OCI-M2 (cell line): ENCODE measurements around the gene GNG12.

Experiments used
- DNase-seq: peaks from one replicate; lab custom pipeline; 2025; ENCODE audit not compliant: unreplicated experiment; lab: John Stamatoyannopoulos, UW

GNG12 gene

DNA sequence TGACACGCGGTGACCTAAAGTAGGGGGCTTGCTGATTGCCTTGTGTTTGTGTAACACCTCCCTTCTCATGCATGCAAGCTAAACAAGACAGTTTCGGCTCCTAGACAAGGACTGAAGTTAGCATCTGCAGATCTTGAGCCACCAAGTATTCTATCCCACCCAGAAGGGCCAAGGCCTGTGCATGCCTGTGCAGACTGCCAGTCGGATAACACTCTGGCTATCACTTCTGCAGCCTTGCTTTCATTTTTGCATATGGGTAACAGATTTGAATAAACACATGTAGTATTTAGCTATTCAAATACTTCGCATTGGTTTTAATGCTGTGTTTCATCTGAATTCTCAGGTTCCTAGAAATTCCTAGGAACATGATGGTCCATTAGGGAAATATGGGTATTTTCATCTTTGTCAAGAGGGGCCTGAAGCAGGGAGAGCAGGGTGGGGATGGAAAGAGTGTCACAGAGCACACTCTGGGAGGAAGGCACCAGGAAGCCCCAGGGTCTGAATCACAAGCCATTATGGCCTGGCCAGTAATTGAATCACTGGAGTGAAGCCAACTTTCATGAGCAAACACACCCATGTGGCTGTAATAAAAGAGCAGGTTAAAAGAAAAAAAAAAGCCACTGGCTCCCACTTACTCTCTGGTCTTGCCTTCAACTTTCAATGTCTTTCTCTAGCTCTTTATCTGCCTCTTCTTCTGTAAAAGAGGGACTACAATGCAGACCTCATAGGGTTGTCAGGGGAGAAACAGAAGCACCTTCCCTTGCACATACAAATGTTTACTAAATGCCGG lies 120.0 kb downstream of the GNG12 start:
- no peak for DNase-seq

DNA sequence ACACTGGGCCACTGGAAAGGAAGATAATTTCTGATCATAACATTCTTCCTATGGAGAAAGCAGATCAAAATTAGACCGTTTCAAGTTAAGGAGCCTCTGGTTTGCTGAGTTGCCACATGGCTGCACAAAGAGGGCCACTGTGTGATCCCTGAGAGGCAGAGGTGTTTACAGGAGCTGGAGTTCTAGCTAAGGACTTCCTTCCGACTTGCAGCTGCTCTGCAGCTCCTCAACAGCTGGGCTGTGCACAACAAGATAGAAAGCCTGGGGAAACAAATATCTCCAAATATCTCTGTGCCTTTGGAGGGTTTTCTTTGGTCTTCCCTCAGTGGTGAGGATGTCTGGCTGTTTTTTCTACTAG lies 121.4 kb downstream of the GNG12 start:
- no peak for DNase-seq

DNA sequence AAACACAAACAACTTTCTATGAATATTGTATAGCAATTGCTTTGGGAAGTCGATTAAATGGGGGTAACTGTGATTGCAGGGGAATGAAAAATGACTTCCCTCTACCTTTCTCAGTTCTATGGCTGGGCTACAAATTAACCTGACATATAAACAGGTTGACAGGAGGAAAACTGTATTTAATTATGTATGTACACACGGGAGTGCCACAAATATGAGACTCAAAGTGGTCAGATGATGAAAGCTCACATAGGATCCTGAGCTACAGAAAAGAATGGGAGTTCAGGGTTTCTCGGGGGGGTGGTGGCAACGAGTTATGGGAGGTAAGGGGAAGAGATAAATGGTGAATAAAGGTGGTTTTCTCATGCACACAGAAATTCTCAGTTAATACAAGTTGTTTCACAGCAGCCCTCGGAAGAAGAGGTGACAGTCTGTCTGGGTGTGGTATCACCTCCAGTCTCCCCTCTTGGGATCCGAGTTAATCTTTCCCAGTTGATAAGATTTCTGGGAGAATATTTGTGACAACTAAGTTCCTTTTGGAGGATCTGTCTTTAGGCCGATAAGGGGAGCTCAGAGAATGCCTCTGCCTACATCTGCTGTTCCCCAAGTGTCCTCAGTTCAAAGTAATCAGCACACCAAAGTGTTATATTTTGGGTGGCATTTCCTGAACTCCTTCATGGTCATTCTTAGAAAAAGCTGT lies 122.0 kb downstream of the GNG12 start:
- no peak for DNase-seq

DNA sequence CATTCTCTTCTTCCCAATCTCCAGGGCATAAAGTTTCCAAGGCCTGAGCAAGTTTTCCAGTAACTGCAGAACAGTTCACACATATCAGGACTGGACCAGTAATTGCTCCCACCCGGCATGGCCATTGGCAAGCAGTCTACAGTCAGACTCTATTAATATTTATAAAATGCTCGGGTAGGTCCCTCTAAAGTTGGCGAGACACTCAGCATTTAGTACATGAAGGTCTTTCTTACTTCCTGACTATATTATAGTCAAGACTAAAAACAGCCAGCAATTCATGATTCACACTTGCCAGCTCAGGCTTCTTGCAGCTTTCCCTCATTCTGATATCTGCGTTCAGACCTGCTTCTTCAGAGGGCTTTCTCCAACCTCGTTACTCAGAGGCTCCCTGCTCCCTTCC lies 122.8 kb downstream of the GNG12 start:
- DNase-seq = no peak

DNA sequence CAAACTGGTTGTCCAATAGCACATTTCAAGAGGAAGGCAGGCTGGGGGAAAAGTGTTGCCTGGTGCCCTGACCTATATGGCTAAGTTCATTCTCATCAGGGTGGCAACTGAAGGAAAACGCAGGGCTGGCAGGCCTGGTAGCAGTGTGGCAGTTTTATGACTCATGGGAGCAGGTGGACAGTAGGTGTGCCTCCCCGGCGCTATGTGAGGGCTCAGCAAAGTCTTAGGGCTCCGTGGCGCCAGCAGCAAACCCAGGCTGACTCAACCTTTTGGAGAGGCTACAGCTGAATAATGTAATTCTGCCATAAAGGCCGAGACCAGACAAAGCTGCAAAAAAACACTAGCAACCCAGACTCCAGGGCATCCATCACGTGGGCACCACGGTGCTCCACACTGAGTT lies 124.7 kb downstream of the GNG12 start:
- DNase-seq = no peak

DNA sequence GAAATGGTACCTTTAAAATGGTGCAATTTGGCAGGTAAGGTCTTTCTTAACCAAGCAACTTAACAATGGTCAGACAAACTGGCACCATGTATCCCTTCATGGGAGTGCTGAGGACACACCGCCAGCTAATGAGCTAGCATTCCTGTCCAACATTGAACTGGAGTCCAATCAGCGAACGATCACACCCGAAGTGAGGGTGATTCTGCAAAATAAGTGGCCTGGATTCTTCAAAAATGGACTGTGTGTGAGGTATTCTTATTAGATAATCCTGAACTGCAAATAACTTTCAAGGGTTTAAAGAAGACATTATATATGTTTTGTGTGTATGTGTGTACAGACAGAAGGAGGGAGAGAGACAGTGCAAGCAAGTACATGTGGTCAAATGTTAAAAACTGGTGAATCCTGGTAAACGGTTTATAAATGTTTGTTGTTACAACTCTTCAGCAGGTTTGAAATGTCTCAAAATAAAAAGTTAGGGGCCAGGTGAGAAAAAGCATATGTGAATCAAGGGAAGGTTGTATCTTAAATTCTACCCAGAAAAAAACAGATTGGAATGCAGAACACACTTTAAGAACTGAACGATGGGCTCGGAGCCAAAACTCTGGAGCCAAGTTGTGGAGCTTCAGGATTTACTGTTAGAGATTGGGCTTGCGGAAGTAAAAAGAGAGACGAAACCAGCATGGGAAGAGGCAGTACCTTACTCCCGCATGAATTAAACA lies 127.4 kb downstream of the GNG12 start:
- DNase-seq = no peak

DNA sequence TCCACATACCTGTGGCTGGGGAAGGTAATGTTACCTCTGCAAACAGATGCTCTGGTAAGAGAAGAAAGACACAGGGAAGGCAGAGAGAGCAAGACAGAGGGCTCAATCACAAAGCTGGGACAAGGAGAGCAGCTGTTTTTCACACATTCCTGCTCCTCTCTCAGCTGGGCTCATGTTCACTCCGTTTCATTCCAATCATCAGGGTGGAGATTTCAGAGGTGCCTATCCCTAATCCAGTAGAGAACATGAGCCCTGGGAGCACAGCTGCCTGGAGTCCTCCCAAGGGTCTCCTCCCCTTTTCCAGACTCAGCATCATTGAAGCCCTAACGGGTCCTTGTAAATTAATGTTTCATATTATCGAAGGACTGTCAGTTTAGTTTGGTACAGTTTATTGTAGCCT lies 128.9 kb downstream of the GNG12 start:
- DNase-seq = no peak

DNA sequence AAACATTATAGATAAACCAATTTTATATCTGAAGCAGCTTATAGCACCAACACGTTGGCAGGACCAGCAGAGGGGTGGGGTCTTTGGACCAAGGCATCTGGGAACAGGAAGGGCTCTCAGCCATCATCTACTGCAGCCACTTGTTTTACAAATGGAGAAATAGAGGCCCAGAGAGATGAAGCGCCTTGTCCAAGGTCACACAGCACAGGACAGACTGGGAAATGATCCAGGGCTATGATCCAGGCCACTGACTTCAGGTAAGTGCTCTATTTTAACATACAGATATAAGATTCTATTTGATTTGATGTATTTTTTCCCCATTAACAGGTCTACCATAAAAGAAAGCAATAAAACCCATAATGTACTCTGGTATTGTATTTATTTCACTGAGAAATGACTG lies 131.4 kb downstream of the GNG12 start:
- DNase-seq = no peak

DNA sequence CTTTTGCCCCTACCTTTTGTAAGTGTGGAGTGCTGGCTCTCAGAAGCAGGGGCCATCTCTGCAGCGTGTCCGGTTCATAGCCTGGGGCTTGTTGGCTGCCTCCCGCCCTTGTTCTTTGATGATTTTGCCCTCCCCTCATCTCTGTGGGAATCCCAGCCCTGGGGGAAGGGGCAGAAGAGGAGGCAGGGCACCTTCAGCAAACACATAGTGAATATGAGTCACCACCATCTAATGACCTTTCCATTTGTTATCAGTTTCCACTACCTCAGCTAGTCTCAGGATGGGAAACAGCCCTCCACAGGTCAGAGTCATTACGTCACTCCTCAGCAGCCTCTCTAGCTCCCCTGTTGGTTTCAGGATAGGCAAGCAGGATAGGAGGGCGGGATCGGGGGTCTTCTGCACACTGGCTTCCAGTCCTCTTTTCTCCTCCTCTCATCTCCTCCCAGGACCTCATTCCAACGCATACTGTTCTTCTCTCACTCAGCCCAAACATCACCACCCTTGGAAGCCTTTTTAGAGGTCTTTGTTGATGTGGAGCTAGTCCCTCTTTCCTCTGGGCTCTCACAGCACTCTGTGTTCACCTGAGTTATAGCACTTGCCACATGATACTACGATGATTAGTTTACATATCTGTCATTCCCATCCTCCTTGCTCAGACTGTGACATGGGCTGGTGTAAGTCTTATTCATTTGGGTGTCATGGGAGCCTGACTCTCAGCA lies 132.4 kb downstream of the GNG12 start:
- no peak for DNase-seq

DNA sequence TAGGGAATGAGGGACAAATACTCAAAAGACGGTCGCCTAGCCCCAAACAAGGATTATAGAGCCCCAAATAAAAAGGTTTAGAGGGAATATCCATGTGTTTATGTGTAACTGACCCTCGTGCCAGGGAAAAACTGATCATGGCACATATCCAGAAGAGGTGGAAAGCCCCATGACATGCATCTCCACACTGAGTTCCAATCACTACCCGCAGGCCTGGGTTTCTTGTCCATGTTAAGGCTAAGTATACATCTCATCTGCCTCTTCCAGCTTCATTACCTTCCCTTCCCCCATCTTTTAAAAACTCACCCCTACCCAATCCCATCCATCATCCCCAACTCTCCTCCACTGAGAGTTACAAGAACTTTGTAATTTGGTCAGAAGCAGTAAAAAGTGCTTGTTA lies 133.0 kb downstream of the GNG12 start:
- no peak for DNase-seq

DNA sequence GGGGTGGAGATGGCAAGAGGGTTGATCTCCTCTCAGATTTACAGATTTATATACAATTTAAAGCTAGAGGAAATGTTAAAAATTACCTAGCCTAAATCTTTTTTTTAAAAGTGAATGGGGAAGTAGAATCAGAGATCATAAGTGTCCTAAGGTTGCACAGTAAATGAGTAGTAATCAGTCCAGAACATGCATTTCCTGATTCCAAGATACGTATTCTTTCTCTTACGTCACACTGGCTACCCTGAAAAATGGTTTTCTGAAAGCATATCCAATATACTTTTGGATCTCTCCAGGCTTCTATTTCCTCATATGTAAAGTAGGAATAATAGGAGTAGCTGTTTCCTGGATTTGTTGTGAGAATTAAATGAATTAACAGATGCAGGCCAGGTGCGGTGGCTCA lies 136.6 kb downstream of the GNG12 start:
- DNase-seq = no peak

DNA sequence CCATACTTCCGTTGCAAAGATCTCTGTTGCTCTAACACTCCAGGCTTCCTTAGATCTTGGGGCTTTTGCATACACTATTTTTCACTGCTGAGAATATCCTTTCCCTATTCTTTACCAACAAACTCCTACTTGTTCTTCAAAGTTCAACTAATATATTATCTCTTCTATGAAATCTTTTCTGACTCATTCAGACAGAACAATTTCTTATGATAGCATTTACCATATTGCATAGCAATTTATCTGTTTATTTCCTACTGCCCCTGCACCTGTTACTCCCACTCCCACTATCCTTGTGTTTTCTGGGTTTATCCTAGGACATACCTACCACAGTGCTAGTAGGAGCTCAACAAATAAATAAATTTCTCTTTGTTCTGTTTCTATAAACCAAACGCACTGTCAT lies 137.3 kb downstream of the GNG12 start:
- no peak for DNase-seq

DNA sequence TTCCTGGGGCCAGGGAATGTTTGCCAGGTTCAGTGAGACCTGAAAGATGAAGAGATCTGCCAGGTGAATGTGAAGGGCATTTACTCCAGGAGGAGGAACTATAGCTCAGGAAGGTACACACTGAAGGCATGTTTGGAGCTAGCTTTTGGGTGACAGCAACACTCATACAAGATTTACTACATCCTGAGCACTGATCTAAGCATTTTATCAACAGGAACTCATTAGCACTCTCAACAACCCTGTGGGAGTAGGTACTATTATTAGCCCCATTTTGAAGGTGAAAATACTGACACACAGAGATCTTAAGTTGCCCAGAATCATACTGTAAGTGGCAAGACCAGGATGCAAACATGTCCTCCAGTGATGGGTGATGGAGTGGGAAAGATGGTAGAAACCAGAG lies 141.6 kb downstream of the GNG12 start:
- no peak for DNase-seq

DNA sequence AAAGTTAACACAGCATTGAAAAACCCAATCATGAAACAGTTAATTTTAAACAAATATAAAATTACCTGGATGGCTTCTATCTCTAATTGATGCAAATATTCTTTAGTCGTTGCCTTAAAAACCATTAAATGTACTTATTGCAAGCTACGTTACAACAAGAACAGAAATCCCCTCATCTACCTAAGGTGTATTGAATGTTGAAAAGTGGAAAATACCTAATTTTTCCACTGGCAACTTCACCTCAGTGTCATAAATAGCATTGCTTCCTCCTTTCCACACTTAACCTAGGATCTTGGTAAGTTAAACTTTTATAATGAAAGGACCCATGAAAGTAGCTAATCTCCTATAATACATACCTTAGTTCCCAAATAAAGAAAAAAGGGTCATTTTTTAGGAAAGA lies 142.9 kb downstream of the GNG12 start:
- DNase-seq = no peak

DNA sequence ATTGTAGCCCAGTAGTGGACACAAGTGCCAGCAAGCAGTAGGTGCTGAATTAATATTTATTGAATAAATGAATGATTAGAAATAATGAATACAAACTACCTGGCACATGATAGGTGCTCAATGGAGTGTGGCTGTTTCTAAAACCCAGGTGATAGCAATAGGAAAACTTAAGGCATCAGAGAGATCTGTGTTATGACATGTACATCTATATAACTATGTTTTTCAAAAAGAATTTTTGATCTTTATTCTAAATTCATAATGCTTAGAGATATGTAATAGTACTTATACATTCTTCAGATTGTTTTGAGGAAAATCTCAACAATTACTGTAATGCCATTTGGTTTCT lies 143.3 kb downstream of the GNG12 start:
- DNase-seq = no peak

DNA sequence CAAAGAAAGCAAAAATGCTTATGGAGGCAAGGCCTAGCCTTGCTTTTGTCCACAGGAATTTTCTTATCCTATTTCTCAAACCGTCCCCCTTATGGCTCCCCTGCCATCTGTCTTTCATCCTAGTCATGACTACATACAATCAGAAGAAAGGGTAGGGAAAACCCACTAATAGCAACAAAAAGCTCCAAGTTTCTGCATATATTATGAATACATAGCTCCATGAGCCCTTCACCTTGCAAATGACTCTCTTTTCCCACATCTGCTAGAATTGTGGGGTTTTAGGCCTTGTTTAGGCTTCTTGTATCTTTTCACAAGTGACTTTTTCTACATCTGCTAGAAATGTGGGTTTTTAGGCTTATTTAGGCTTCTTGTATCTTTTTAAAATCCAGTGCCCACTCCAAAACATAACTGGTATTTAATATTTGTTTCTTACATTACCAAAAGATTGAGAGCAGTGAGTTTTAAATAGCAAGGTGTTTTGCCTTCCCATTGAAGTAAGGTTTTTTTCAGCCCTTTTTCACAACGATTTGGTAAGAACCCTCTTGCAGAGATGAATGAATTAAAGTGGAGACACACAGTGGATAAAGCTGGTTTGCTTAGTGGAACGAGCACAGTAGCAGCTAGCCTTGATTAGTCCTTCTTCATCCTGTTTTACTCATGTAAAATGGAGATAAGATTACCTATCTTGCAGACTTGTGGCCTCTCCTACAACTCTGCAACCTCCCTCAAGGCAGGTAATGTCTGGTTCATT lies 143.8 kb downstream of the GNG12 start:
- DNase-seq = no peak

DNA sequence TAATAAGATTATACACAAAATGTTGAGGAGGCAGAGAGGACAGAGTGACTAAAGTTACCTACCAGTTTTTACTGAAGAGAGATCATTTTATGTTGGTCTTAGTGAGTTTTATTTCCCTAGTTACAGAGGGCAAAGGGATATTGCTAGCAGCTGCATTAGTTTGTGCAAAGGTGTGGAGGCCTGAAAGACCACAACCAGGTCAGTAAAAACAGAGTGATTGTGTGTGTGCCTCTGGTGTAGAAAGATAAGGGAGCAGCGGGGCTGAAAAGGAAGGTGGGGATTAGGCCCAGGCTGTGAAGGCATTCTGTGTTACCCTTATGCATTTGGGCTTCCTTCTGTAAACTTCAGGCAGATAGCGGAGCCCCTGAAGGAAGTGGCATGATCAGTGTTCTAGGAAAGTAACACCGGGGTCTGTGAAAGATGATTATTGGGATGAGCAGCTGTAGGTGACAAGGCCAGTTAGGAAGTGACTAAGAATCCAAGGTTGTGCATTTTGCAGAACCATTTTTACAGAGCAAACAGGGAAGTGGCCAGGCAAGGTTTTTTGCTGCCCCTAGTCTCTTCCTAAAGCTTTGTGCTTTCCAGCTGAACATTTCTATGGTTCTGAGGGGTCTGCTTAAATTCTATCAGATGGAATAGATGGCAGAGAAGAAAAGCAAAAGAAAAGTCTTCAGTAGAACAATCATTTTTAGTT lies 144.6 kb downstream of the GNG12 start:
- no peak for DNase-seq

DNA sequence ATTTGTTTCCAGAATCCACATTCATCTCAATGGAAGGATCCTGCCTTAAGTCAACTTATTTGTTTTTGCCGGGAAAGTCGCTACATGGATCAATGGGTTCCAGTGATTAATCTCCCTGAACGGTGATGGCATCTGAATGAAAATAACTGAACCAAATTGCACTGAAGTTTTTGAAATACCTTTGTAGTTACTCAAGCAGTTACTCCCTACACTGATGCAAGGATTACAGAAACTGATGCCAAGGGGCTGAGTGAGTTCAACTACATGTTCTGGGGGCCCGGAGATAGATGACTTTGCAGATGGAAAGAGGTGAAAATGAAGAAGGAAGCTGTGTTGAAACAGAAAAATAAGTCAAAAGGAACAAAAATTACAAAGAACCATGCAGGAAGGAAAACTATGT lies 145.6 kb downstream of the GNG12 start:
- DNase-seq = no peak

DNA sequence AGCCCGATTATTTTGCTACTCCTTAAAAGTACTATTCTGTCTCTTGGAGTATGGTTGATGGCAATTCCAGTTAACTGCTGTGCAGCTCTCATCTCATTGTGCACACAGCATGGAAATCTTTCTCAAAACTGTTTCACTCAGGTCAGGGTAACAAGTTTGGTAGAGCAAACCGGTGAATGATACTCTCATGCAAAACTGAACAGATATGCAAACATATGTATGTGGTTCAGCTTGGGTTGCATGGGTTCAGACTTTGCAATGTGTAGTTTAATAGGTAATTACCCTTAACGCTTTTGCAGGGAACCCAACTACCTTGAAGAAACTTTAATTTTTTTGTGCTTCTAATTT lies 146.1 kb downstream of the GNG12 start:
- no peak for DNase-seq
